ENCODE data around the gene CABP2. TPM values are rescaled to one million over a fixed set of nuclear protein-coding genes. Genes with fewer than 3 reads are reported as not detected.

The CABP2 gene
- total RNA-seq, 6 donors from 2014 or later = not detected

DNA sequence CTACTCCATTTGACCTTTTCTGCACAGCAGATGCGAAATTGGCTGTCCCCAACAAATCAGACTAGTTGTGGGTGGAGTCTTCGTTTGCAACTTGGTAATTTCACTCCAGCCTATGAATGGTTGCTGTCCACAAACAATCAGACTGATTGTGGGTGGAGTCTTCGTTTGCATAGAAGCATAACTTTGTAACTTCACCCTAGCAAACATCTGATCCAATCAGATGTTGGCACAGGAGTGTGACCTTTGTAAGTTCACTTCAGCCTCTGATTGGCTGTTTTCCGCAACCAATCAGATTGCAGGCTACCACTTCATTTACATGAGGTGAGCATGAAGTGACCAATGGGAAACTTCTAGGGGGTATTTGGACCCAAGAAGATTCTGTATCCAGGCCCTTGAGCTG, 16.3 kb upstream of the CABP2 start:
- Histone ChIP-seq H3K27me3 (no peaks in the 10 kb centered on the region), H3K4me1 (peaks cover 0 to 4% (median under 1%) of the 10 kb centered on the region in 4 donors), H3K36me3 (no peaks in the 10 kb centered on the region), H3K9me3 (peaks cover 0 to 5% (median 1%) of the 10 kb centered on the region in 4 donors), H3K4me3 (no peak overlapping the region), H3K27ac (no peak overlapping the region)
- DNase-seq (no peak), ATAC-seq (ENCODE audit: low FRiP score in 2 of 2) (no peak)
- WGBS, 2 donors = 87 to 91% methylated on average over 4 of the region's 4 CpGs
- TF ChIP-seq POLR2A (IDR thresholded peaks at IDR 0.05) = no peak
- TF ChIP-seq, protein P1, sequence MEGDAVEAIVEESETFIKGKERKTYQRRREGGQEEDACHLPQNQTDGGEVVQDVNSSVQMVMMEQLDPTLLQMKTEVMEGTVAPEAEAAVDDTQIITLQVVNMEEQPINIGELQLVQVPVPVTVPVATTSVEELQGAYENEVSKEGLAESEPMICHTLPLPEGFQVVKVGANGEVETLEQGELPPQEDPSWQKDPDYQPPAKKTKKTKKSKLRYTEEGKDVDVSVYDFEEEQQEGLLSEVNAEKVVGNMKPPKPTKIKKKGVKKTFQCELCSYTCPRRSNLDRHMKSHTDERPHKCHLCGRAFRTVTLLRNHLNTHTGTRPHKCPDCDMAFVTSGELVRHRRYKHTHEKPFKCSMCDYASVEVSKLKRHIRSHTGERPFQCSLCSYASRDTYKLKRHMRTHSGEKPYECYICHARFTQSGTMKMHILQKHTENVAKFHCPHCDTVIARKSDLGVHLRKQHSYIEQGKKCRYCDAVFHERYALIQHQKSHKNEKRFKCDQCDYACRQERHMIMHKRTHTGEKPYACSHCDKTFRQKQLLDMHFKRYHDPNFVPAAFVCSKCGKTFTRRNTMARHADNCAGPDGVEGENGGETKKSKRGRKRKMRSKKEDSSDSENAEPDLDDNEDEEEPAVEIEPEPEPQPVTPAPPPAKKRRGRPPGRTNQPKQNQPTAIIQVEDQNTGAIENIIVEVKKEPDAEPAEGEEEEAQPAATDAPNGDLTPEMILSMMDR (IDR thresholded peaks at IDR 0.05) = no peak
- TF ChIP-seq EP300 (IDR thresholded peaks at IDR 0.05) = no peak

DNA sequence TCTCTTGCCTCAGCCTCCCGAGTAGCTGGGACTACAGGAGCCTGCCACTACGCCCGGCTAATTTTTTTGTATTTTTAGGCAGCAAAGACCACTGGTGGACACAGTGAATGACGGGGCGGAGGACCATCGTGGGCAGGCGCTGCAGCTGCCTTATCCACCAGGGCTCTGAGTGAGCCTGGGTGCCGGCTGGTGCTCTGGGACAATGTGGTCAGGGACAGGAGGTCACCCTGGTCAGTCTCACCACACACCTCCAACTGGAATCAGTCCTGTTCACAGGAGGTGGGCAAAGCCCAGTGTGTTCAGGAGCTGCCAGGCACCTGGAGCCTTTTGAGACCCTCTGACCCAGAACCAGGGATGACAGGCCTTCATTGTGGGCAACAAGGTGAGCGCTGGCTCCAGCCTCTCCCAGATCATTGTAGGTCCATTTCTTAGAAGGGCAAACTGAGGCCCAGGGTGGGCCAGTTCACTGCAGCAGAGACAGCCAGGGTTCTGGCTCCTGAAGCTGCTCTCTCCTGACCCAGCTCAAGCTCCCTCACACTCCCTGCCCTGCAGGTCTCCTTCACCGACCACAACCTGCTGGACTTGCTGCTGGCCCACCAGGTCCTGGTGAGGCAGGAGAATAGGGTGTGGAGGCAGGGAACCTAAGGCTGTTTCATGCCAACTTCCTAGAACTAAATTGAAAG, 15.7 kb upstream of the CABP2 start:
- H3K4me1 ChIP-seq = no peaks in the 10 kb centered on the region
- H3K9me3 ChIP-seq = peaks cover 0 to 7% (median 5%) of the 10 kb centered on the region in 4 donors
- no peak overlapping the region for H3K27ac ChIP-seq
- H3K27me3 ChIP-seq = no peaks in the 10 kb centered on the region
- TF ChIP-seq POLR2AphosphoS5 (IDR thresholded peaks at IDR 0.05) (no peak), EP300 (IDR thresholded peaks at IDR 0.05) (no peak), POLR2A (IDR thresholded peaks at IDR 0.05) (no peak)
- TF ChIP-seq, protein P1 (IDR thresholded peaks at IDR 0.05) = no peak
- ATAC-seq (ENCODE audit: low FRiP score in 2 of 2) (no peak), DNase-seq (no peak)
- 81 to 86% methylated on average over 6 to 10 of the region's 10 CpGs for WGBS, 2 donors
- no peak overlapping the region for H3K4me3 ChIP-seq
- no peaks in the 10 kb centered on the region for H3K36me3 ChIP-seq

GRCh38 chr11:67538306-67538705, 15.1 kb upstream of the CABP2 start:
- Histone ChIP-seq H3K27me3 (no peaks in the 10 kb centered on the region), H3K27ac (no peak overlapping the region), H3K36me3 (no peaks in the 10 kb centered on the region), H3K4me3 (no peak overlapping the region), H3K9me3 (peaks cover 0 to 10% (median 5%) of the 10 kb centered on the region in 4 donors), H3K4me1 (no peaks in the 10 kb centered on the region)
- TF ChIP-seq, protein P1 (IDR thresholded peaks at IDR 0.05) = no peak
- TF ChIP-seq EP300 (IDR thresholded peaks at IDR 0.05) (no peak), POLR2AphosphoS5 (IDR thresholded peaks at IDR 0.05) (no peak), POLR2A (IDR thresholded peaks at IDR 0.05) (no peak)
- ATAC-seq (ENCODE audit: low FRiP score in 2 of 2) = no peak
- no peak for DNase-seq
- WGBS, 2 donors = 75 to 81% methylated on average over 6 of the region's 6 CpGs

- Histone ChIP-seq H3K4me3 (no peak overlapping the region), H3K27me3 (no peaks in the 10 kb centered on the region), H3K36me3 (no peaks in the 10 kb centered on the region), H3K9me3 (peaks cover 0 to 10% (median 5%) of the 10 kb centered on the region in 4 donors), H3K27ac (no peak overlapping the region), H3K4me1 (no peaks in the 10 kb centered on the region)
- no peak for DNase-seq
- 86 to 88% methylated on average over 1 of the region's 1 CpG for WGBS, 2 donors
- ATAC-seq (ENCODE audit: low FRiP score in 2 of 2) = no peak
- no peak for TF ChIP-seq EP300 (IDR thresholded peaks at IDR 0.05)
- no peak for TF ChIP-seq POLR2AphosphoS5 (IDR thresholded peaks at IDR 0.05)
- TF ChIP-seq, protein P1 (IDR thresholded peaks at IDR 0.05) = no peak
- no peak for TF ChIP-seq POLR2A (IDR thresholded peaks at IDR 0.05)
Measured at GRCh38 chr11:67535561-67535960, 12.3 kb upstream of the CABP2 start.

All from upper lobe of left lung (tissue), 6 donors.